Measurements from ENCODE around the gene GTF3C5. TPM values are rescaled to one million over a fixed set of nuclear protein-coding genes. Genes with fewer than 3 reads are reported as not detected.

Gene GTF3C5
- total RNA-seq, 1 donor from 2014 or later: 46.4 TPM

GRCh38 chr9:133029994-133030316 is 842 bp upstream of the GTF3C5 start:
- peak overlapping the region; percentile 91 for H2AFZ ChIP-seq (ENCODE audit: low read depth, low read length)
- H3K4me1 ChIP-seq (ENCODE audit: insufficient read depth, low read length): peaks cover 6% of the 10 kb centered on the region
- Mint-ChIP-seq H3K27ac (ENCODE audit: unreplicated experiment) (peak overlapping the region; percentile 99), H3K4me1 (ENCODE audit: low read depth, unreplicated experiment) (peaks cover 12% of the 10 kb centered on the region), H3K36me3 (ENCODE audit: low read depth, unreplicated experiment) (peaks cover 9% of the 10 kb centered on the region), H3K4me3 (ENCODE audit: unreplicated experiment) (peak overlapping the region; percentile 97), H3K9me3 (ENCODE audit: unreplicated experiment) (peaks cover 2% of the 10 kb centered on the region), H3K27me3 (ENCODE audit: low read depth, unreplicated experiment) (peaks cover 10% of the 10 kb centered on the region)
- TF ChIP-seq EZH2 (IDR thresholded peaks at IDR 0.05; ENCODE audit: insufficient read depth, low read length): no peak
- no peak for TF ChIP-seq CTCF (IDR thresholded peaks at IDR 0.05; ENCODE audit: insufficient read depth, low read depth, low read length)
- H3K4me2 ChIP-seq (ENCODE audit: low read length): peak overlapping the region; percentile 84
- H4K20me1 ChIP-seq (ENCODE audit: insufficient read depth, low read length): peaks cover 31% of the 10 kb centered on the region
- peak overlapping the region; percentile 73 for H3K27ac ChIP-seq (ENCODE audit: low read depth, low read length)
- FAIRE-seq: no peak
- H3K79me2 ChIP-seq (ENCODE audit: insufficient read depth, low read length): peaks cover 53% of the 10 kb centered on the region
- no peaks in the 10 kb centered on the region for H3K36me3 ChIP-seq (ENCODE audit: insufficient read depth, low read length)
- H3K9ac ChIP-seq (ENCODE audit: low read length): peak overlapping the region; percentile 92
- no peaks in the 10 kb centered on the region for H3K27me3 ChIP-seq (ENCODE audit: insufficient read depth, low read length)
- H3K4me3 ChIP-seq (ENCODE audit: insufficient read depth, low read depth, low read length): peak overlapping the region; percentile 87
- no peak for DNase-seq (ENCODE audit: low read depth)
- no peaks in the 10 kb centered on the region for H3K9me3 ChIP-seq (ENCODE audit: insufficient read depth, low read depth, low read length)

- no peak for TF ChIP-seq CTCF (IDR thresholded peaks at IDR 0.05; ENCODE audit: insufficient read depth, low read depth, low read length)
- peak overlapping the region; percentile 84 for H3K4me2 ChIP-seq (ENCODE audit: low read length)
- peaks cover 6% of the 10 kb centered on the region for H3K4me1 ChIP-seq (ENCODE audit: insufficient read depth, low read length)
- peak overlapping the region; percentile 99 for H3K27ac Mint-ChIP-seq (ENCODE audit: unreplicated experiment)
- H3K27ac ChIP-seq (ENCODE audit: low read depth, low read length): peak overlapping the region; percentile 91
- peak overlapping the region; percentile 94 for H2AFZ ChIP-seq (ENCODE audit: low read depth, low read length)
- no peak for DNase-seq (ENCODE audit: low read depth)
- peaks cover 12% of the 10 kb centered on the region for H3K4me1 Mint-ChIP-seq (ENCODE audit: low read depth, unreplicated experiment)
- H3K36me3 Mint-ChIP-seq (ENCODE audit: low read depth, unreplicated experiment): peaks cover 13% of the 10 kb centered on the region
- H3K9me3 ChIP-seq (ENCODE audit: insufficient read depth, low read depth, low read length): no peaks in the 10 kb centered on the region
- peak overlapping the region; percentile 92 for H3K9ac ChIP-seq (ENCODE audit: low read length)
- no peaks in the 10 kb centered on the region for H3K27me3 ChIP-seq (ENCODE audit: insufficient read depth, low read length)
- peaks cover 4% of the 10 kb centered on the region for H3K27me3 Mint-ChIP-seq (ENCODE audit: low read depth, unreplicated experiment)
- peaks cover 64% of the 10 kb centered on the region for H3K79me2 ChIP-seq (ENCODE audit: insufficient read depth, low read length)
- peaks cover 2% of the 10 kb centered on the region for H3K9me3 Mint-ChIP-seq (ENCODE audit: unreplicated experiment)
- peak overlapping the region; percentile 87 for H3K4me3 ChIP-seq (ENCODE audit: insufficient read depth, low read depth, low read length)
- H3K4me3 Mint-ChIP-seq (ENCODE audit: unreplicated experiment): peak overlapping the region; percentile 97
- H4K20me1 ChIP-seq (ENCODE audit: insufficient read depth, low read length): peaks cover 42% of the 10 kb centered on the region
- no peaks in the 10 kb centered on the region for H3K36me3 ChIP-seq (ENCODE audit: insufficient read depth, low read length)
- FAIRE-seq: no peak
Measured at GRCh38 chr9:133031130-133031422, 279 bp downstream of the GTF3C5 start.

- Mint-ChIP-seq H3K27ac (ENCODE audit: unreplicated experiment) (peak overlapping the region; percentile 99), H3K36me3 (ENCODE audit: low read depth, unreplicated experiment) (peaks cover 13% of the 10 kb centered on the region), H3K4me1 (ENCODE audit: low read depth, unreplicated experiment) (peaks cover 12% of the 10 kb centered on the region), H3K9me3 (ENCODE audit: unreplicated experiment) (peaks cover 2% of the 10 kb centered on the region), H3K4me3 (ENCODE audit: unreplicated experiment) (peak overlapping the region; percentile 97), H3K27me3 (ENCODE audit: low read depth, unreplicated experiment) (peaks cover under 1% of the 10 kb centered on the region)
- Histone ChIP-seq H3K79me2 (ENCODE audit: insufficient read depth, low read length) (peaks cover 69% of the 10 kb centered on the region), H3K4me1 (ENCODE audit: insufficient read depth, low read length) (peaks cover 6% of the 10 kb centered on the region), H3K9me3 (ENCODE audit: insufficient read depth, low read depth, low read length) (no peaks in the 10 kb centered on the region), H3K9ac (ENCODE audit: low read length) (peak overlapping the region; percentile 92), H3K4me3 (ENCODE audit: insufficient read depth, low read depth, low read length) (peak overlapping the region; percentile 87), H2AFZ (ENCODE audit: low read depth, low read length) (no peak overlapping the region), H3K4me2 (ENCODE audit: low read length) (peak overlapping the region; percentile 84), H3K27ac (ENCODE audit: low read depth, low read length) (no peak overlapping the region), H4K20me1 (ENCODE audit: insufficient read depth, low read length) (peaks cover 46% of the 10 kb centered on the region), H3K36me3 (ENCODE audit: insufficient read depth, low read length) (peaks cover 1% of the 10 kb centered on the region), H3K27me3 (ENCODE audit: insufficient read depth, low read length) (no peaks in the 10 kb centered on the region)
- FAIRE-seq (no peak), DNase-seq (ENCODE audit: low read depth) (no peak)
- TF ChIP-seq EZH2 (IDR thresholded peaks at IDR 0.05; ENCODE audit: insufficient read depth, low read length) (no peak), CTCF (IDR thresholded peaks at IDR 0.05; ENCODE audit: insufficient read depth, low read depth, low read length) (no peak)
Measured at GRCh38 chr9:133031496-133031911, 707 bp downstream of the GTF3C5 start.
